GF-D8 (cell line): Measurements from ENCODE around the gene NUF2.
"Not testable (repeated sequence)": the region's sequence is repeated elsewhere in the genome, so short reads cannot be mapped to it uniquely, and the experiment has no call there.

Experiments
- DNase-seq: peaks from one replicate; lab custom pipeline; 2025; lab: John Stamatoyannopoulos, UW

The NUF2 gene

GRCh38 chr1:163321311-163322305 is at the start of gene NUF2:
NUF2 (plus strand) TSS chr1:163321954; CDS start chr1:163326052, 4,098 bp downstream.
- DNase-seq, result peak; percentile 85

DNA sequence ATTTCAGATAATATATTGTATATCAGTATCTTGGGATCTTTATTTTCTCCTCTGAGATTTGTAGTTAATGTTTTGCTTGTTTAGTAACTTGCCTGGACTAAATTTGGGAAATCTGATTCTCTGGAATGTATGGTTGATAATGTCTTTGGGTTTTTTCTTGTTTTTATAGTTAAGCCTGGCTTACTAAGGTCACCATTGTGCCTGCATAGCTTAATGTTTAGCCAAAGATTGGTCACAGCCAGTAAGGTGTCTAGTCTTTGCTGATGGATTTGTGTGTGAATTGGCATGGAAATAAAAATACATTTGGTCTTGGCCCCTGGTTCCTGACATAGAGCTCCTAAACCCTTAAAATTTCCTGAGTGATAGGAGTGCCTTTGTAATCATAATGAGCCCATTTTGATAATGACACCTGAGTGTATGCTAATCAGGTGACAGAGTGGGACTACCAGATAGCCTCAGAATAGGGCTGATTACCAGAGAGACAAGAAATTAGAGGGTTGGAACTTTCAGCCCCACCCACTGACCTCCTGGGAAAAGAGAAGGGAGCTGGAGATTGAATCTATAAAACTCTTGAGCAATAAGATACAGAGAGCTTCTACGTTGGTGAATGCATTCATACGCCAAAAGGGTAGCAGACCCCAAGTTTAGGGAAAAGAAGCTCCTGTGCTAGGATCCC is 47.9 kb upstream of the NUF2 start:
- no peak for DNase-seq

- no peak for DNase-seq
These were observed 46.5 kb upstream of the NUF2 start for GRCh38 chr1:163275222-163275621.

- no peak for DNase-seq
These were observed 43.2 kb upstream of the NUF2 start for GRCh38 chr1:163278602-163279001.

- not testable (repeated sequence) for DNase-seq
These were observed 36.9 kb upstream of the NUF2 start for GRCh38 chr1:163284867-163285266.

DNA sequence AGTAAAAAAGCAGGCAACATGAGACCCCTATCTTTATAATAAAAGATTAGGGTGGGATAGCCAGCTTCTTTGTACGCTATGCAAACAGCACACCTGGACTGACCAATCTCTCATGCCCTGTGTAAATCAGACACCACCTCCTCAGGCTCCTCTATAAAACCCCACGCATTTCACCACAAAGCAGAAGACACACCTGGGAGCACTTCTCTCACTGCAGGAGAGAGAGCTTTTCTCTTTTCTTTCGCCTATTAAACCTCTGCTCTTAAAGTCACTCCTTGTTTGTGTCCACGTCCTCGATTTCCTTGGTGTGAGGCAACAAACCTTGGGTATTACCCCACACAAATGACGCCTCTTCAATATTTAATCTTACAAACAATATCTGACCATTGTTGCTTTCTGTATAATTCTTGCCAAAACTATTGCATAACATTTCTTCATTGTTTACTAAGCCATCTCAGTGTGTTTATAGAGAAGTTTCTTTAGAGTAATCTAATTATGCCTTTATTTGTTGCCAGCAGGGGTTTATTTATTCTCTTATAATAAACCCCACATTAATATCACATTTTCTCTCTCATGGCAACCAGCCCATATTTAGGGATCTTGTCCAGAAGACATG is 31.6 kb upstream of the NUF2 start:
- no peak for DNase-seq

GRCh38 chr1:163291461-163291860 is 30.3 kb upstream of the NUF2 start:
- DNase-seq, result no peak

DNA sequence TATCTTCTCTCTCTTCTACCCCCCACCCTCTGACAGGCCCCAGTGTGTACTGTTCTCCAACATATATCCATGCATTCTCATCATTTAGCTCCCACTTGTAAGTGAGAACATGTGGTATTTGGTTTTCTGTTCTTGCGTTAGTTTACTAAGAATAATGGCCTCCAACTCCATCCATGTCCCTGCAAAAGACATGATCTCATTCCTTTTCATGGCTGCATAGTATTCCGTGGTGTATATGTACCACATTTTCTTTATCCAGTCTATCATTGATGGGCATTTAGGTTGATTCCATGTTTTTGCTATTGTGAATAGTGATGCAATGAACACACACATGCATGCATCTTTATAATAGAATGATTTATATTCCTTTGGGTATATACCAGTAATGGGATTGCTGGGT is 29.6 kb upstream of the NUF2 start:
- DNase-seq, result not testable (repeated sequence)

- not testable (repeated sequence) for DNase-seq
These were observed 28.3 kb upstream of the NUF2 start for GRCh38 chr1:163293497-163293896.

DNA sequence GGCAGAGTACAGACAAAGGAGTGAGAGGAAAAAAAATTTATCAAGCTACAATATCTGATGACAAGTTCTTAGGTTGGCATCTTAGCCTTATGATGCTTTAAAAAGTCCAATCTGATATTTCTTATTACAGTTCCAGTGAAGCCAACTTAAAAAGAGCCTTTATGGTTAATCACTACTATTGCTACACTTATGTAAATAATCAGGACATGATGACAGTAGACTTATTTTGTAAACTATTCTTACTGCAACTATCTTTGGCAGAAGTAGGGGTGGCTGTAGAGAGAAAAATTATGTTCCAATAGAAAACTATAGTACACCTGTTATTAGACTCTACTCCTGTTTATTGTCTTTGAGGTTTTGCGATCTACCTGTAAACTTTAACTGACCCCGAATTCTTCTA is 25.8 kb upstream of the NUF2 start:
- DNase-seq, result no peak

GRCh38 chr1:163296504-163297263 is 25.1 kb upstream of the NUF2 start:
- no peak for DNase-seq

- no peak for DNase-seq
These were observed 23.4 kb upstream of the NUF2 start for GRCh38 chr1:163298365-163298764.

- DNase-seq, result no peak
These were observed 21.2 kb upstream of the NUF2 start for GRCh38 chr1:163300568-163300967.

DNA sequence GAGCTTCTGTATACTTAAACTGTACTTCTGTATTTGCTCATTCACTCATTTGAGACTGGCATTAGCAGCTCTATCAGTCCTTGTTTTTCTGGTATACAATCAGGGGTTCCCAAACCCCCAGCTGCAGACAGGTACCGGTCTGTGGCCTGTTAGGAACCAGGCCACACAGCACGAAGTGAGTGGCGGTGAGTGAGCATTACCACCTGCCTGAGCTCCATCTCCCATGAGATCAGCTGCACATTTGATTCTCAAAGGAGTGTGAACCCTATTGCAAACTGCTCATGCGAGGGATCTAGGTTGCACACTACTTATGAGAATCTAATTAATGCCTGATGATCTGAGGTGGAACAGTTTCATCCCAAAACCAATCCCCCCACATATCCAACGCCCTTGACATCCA is 18.2 kb upstream of the NUF2 start:
- no peak for DNase-seq

GRCh38 chr1:163305441-163305840 is 16.3 kb upstream of the NUF2 start:
- no peak for DNase-seq

- no peak for DNase-seq
These were observed 14.1 kb upstream of the NUF2 start for GRCh38 chr1:163307479-163308171.

DNA sequence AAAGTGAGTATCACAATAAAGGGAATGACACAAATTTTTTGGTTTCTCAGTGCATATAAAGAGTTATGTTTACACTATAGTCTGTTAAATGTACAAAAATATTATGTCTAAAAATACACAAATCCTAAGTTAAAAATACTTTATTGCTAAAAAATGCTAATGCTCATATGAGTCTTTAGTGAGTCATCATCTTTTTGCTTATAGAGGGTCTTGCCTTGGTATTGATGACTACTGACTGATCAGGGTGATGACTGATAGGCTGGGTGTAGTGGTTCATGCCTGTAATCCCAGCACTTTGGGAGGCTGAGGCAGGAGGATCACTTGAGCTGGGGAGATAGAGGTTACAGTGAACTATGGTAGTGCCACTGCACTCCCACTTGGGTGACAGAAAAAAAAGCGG is 12.9 kb upstream of the NUF2 start:
- no peak for DNase-seq

DNA sequence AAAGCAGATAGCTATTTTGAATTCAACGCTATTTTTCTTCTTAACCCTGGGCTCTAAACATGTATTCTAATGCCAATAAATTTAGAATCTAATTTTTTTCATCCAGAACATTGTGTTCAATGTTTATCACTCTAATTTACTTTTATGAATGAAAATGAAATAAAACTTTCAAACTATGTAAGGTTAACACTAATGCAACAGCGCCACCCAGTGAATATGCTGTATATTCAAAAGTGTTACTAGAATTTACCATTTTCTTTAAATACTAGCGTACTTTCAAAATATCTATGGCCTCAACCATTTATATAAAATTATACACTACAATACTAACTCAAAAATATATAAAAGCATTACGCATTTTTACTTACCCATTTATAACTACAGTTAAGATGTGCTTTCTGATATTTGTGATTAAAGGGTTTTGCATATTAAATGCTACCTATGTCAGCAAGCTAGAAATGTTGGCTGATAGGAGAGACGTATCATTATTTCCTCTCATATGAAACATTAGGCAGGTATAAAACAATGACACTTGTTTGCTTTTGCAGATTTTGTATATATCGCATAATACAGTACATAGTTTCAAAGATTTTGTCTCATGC is 5.9 kb upstream of the NUF2 start:
- DNase-seq, result no peak

GRCh38 chr1:163320891-163321290 is 863 bp upstream of the NUF2 start:
- no peak for DNase-seq

DNA sequence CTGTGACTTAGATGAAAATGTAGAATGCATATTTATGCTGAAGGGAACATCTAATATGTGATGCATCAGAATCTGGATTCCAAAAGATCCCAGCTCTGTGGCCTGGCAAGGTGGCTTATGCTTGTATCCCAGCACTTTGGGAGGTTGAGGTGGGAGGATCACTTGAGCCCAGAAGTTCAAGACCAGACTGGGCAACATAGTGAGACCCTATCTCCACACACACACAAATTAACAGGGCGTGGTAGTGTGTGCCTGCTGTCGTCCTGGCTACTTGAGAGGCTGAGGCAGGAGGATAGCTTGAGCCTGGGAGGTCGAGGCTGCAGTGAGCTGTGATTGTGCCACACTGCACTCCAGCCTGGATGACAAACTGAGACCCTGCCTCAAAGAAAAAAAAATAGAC is 1.6 kb downstream of the NUF2 start:
- DNase-seq, result not testable (repeated sequence)

DNA sequence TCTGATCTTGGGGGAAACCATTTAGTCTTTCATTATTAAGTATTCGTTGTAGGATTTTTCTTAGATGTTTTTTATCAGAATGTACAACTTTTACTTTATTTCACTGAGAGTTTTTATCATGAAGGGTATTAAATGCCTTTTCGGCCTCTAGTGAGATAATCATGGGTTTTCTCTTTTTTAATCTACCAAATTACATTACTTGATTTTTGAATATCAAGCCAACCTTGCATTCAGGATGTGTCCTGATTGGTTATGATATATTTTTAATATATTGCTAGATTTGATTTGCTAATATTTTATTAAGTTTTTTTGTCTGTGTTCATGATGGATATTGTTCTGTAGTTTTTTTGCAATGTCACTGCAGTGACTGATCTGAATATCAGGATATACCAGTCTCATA is 9.4 kb downstream of the NUF2 start:
- no peak for DNase-seq
